Adipocyte (in vitro differentiated cells): Measurements from ENCODE around the gene SRSF4.
"Not testable (repeated sequence)": the region's sequence is repeated elsewhere in the genome, so short reads cannot be mapped to it uniquely, and the experiment has no call there.

Experiments
- DNase-seq: peaks from one replicate; pipeline ENCODE4 v3.0.0-alpha.2; 2015; ENCODE audit warnings: low read depth
- H3K27me3 ChIP-seq: replicated peaks from 2 replicates; pipeline ENCODE4 v1.7.0; 2013; ENCODE audit warnings: mild to moderate bottlenecking, low read length, moderate library complexity; ENCODE audit not compliant: control insufficient read depth, insufficient read depth
- H3K36me3 ChIP-seq: 2 replicates; pipeline ENCODE4 v1.7.0; 2013; ENCODE audit warnings: low read length, mild to moderate bottlenecking, moderate library complexity; ENCODE audit not compliant: control insufficient read depth, insufficient read depth, severe bottlenecking
- H3K4me1 ChIP-seq: 2 replicates; pipeline ENCODE4 v1.7.0; 2013; ENCODE audit warnings: mild to moderate bottlenecking, low read length, moderate library complexity; ENCODE audit not compliant: control insufficient read depth, insufficient read depth
- H3K4me3 ChIP-seq: 2 replicates; pipeline ENCODE4 v1.7.0; 2013; ENCODE audit warnings: mild to moderate bottlenecking, low read length, moderate library complexity
- H3K9ac ChIP-seq: 2 replicates; pipeline ENCODE4 v1.7.0; 2013; ENCODE audit warnings: mild to moderate bottlenecking, low read length, moderate library complexity
- H3K9me3 ChIP-seq: 2 replicates; pipeline ENCODE4 v1.7.0; 2013; ENCODE audit warnings: mild to moderate bottlenecking, low read length, moderate library complexity; ENCODE audit not compliant: control insufficient read depth

SRSF4 gene

GRCh38 chr1:29159773-29160172 is 21.9 kb downstream of the SRSF4 start:
- Histone ChIP-seq H3K9ac (no peak overlapping the region), H3K4me3 (no peak overlapping the region), H3K9me3 (no peaks in the 10 kb centered on the region), H3K4me1 (peaks cover 13% of the 10 kb centered on the region), H3K36me3 (peaks cover 92% of the 10 kb centered on the region), H3K27me3 (no peaks in the 10 kb centered on the region)
- no peak for DNase-seq

- peaks cover 4% of the 10 kb centered on the region for H3K4me1 ChIP-seq
- H3K9ac ChIP-seq, result no peak overlapping the region
- no peaks in the 10 kb centered on the region for H3K9me3 ChIP-seq
- no peaks in the 10 kb centered on the region for H3K27me3 ChIP-seq
- DNase-seq, result no peak
- H3K36me3 ChIP-seq, result peaks cover 96% of the 10 kb centered on the region
- no peak overlapping the region for H3K4me3 ChIP-seq
These were observed 24.5 kb downstream of the SRSF4 start for GRCh38 chr1:29157269-29157601.

DNA sequence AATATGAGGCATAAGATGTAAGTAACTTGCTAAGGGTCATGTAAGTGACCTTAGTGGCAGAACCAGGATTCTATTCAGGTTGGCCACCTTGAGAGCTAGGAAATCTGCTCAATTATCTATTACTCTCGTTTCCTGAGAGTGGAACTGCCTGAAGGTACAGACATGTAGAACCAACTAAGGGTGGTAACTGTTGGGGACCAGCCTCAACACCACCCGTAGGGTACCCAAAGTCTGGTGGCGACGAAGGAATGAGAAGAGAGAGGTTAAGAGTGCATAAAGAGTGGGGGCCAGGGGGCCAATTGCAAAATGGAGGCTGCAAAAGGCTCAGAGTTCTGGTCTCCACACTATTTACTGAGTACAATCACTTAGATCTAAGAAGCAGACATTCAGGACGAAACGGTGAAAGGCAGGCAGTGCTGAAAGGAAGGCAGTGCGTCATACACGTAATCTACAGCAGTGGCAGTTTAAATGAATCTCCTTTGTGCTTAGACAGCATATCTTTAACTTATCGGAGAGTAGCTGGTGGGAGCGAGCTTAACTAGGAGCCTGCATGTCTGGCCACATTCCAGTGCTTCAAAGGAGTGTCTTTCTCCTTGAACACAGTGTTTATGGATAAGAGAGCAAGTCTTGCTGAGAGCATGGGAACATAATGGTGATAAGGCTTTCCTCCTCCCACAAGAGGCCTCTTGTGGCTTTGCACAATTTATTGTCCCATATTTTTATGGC is 25.0 kb downstream of the SRSF4 start:
- H3K4me1 ChIP-seq, result no peaks in the 10 kb centered on the region
- no peaks in the 10 kb centered on the region for H3K27me3 ChIP-seq
- DNase-seq, result no peak
- peaks cover 96% of the 10 kb centered on the region for H3K36me3 ChIP-seq
- H3K4me3 ChIP-seq, result no peak overlapping the region
- H3K9me3 ChIP-seq, result no peaks in the 10 kb centered on the region
- no peak overlapping the region for H3K9ac ChIP-seq

DNA sequence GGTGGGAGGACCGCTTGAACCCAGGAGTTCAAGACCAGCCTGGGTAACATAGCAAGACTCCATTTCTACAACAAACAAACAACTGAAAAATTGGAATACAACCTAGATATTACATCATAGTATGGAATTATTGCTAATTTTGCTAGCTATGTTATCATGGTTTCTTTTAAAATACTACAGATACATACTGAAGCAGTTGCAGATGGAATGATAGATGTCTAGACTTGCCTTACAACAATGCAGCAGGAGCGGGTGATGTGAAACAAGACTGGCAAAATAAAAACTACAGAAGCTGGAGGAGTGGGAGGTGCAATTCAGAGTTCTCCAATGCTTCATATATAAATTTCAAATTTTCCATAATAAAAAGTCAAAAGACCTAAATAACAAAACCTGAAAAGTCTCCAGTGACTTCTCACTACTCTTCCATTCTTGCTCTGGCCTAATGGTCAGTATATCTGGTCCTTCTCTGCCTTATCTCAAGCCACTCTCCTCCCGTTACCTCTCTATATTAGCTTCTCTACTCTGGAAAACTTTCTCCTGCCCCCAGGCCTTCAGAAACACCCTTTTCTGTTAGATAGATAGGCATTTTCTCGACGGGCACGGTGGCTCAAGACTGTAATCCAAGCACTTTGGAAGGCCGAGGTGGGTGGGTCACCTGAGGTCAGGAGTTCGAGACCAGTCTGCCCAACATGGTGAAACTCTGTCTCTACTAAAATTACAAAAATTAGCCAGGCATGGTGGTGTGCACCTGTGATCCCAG is 29.5 kb downstream of the SRSF4 start:
- H3K36me3 ChIP-seq, result peaks cover 98% of the 10 kb centered on the region
- no peak overlapping the region for H3K4me3 ChIP-seq
- H3K4me1 ChIP-seq, result peaks cover 8% of the 10 kb centered on the region
- DNase-seq, result no peak
- H3K9me3 ChIP-seq, result no peaks in the 10 kb centered on the region
- no peak overlapping the region for H3K9ac ChIP-seq
- H3K27me3 ChIP-seq, result no peaks in the 10 kb centered on the region

GRCh38 chr1:29150346-29150745 is 31.4 kb downstream of the SRSF4 start:
- not testable (repeated sequence) for H3K9ac ChIP-seq, H3K4me3 ChIP-seq, H3K27me3 ChIP-seq, DNase-seq, H3K9me3 ChIP-seq
- peaks cover 27% of the 10 kb centered on the region for H3K4me1 ChIP-seq
- peaks cover 86% of the 10 kb centered on the region for H3K36me3 ChIP-seq

DNA sequence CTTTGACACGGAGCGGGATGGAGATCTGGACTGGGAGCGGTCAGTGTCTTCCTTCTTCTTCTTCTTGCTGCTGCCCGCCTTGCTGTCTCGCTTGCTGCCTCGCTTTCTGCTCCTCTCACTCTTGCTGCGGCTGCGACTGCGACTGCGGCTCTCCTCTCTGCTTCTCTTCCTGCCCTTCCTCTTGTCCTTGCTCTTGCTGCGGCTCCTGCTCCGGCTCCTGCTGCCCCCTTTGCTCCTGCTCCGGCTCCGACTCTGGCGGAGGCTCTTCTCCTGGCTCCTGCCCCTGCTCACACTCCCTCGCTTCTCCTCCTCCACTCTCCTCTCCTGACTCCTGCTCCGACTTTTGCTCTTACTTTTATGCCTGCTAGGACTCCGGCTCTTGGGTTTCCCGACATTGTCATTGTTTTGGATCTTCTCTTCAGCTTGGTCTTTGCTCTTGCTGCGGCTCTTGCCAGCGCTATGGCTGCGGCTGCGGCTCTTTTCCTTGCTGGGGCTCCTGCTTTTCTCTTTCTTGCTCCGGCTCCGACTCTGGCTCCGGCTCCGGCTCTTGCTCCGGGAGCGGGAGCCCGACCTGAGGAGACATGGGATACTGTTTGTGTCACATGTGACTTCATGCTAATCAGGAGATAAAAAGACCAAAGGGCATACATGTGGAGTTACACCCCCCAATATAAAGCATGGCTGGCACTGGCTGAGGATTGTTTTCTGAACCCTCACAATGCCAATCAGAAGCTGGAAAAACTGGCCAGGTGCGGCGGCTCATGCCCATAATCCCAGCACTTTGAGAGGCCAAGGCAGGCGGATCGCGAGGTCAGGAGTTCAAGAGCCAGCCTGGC is 32.8 kb downstream of the SRSF4 start:
- peaks cover 72% of the 10 kb centered on the region for H3K36me3 ChIP-seq

GRCh38 chr1:29145739-29146437 is 35.8 kb downstream of the SRSF4 start:
- H3K9me3 ChIP-seq, result no peaks in the 10 kb centered on the region
- peak overlapping the region; percentile 21 for H3K9ac ChIP-seq
- peaks cover 30% of the 10 kb centered on the region for H3K4me1 ChIP-seq
- H3K27me3 ChIP-seq, result no peaks in the 10 kb centered on the region
- peaks cover 55% of the 10 kb centered on the region for H3K36me3 ChIP-seq
- H3K4me3 ChIP-seq, result peak overlapping the region; percentile 25
- peak; percentile 76 for DNase-seq

More for the DNA sequence above, 32.8 kb downstream of the SRSF4 start:
- Histone ChIP-seq H3K4me1 (peaks cover 30% of the 10 kb centered on the region), H3K4me3 (no peak overlapping the region), H3K9ac (no peak overlapping the region), H3K9me3 (no peaks in the 10 kb centered on the region), H3K27me3 (no peaks in the 10 kb centered on the region)
- no peak for DNase-seq

DNA sequence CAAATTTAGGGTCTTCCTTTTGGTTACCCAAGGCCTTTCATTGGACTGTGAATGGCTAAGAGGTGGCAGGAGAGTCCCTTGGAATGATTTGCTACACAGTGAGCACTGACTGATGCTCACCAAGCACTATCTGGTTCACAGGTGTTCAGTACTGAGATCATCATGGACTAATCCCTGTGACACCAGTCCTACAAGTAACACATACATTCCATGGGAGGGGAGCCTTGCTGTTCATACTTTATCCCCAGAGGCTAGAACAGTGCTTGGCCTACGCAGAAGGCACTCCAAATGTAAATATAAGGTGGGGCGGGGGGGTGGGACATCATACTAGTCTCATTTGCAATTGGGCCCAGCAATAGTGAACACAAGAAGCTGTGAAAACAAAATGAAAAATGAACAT is 37.5 kb downstream of the SRSF4 start:
- Histone ChIP-seq H3K27me3 (no peaks in the 10 kb centered on the region), H3K36me3 (peaks cover 40% of the 10 kb centered on the region), H3K9ac (no peak overlapping the region), H3K9me3 (no peaks in the 10 kb centered on the region), H3K4me3 (no peak overlapping the region), H3K4me1 (peaks cover 30% of the 10 kb centered on the region)
- no peak for DNase-seq

GRCh38 chr1:29142714-29143113 is 39.0 kb downstream of the SRSF4 start:
- Histone ChIP-seq H3K4me3 (no peak overlapping the region), H3K27me3 (no peaks in the 10 kb centered on the region), H3K9me3 (no peaks in the 10 kb centered on the region), H3K4me1 (peaks cover 24% of the 10 kb centered on the region), H3K36me3 (peaks cover 25% of the 10 kb centered on the region), H3K9ac (no peak overlapping the region)
- DNase-seq, result no peak

DNA sequence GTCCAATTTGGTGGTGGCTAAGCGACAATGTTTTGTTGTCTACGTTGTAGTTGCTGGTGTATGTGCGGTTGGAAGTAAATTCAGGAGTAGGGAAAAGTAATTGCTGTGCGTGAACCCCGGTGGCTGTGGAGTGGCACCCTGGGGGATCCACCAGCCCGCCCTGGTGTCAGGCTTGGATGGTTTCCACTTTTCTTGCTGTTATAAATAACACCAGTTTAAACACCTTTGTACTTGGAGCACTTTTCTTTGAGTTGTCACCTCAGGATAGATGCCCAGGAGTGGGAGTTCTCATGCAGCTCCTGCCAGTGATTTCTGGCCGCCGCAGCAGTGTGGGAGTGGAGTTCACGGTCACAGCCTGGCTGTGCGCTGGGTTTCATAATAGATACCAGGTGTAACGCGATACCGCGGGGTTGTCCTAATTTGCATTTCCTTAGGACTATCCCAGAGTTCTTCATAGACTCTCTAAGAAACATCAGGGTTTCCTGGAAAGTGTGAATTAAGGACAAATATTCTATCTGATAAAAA is 45.2 kb downstream of the SRSF4 start:
- Histone ChIP-seq H3K36me3 (no peaks in the 10 kb centered on the region), H3K9ac (no peak overlapping the region)
- peak; percentile 42 for DNase-seq

More for the DNA sequence above, 45.2 kb downstream of the SRSF4 start:
- H3K4me1 ChIP-seq, result no peaks in the 10 kb centered on the region
- H3K4me3 ChIP-seq, result no peak overlapping the region
- H3K27me3 ChIP-seq, result no peaks in the 10 kb centered on the region
- no peaks in the 10 kb centered on the region for H3K9me3 ChIP-seq
